OCI-LY1 (cell line): ENCODE results near the gene POPDC3.

Experiments
- CTCF ChIP-seq: fragments of 200-600 bp; sonication (generic), shearing (Covaris generic); IDR thresholded peaks from 2 replicates; pipeline ENCODE4 v1.5.1; 2017; ENCODE audit warnings: mild to moderate bottlenecking, antibody characterized with exemption, low read length, moderate library complexity, mixed read lengths
- EZH2 ChIP-seq: fragments of 200-600 bp; sonication (generic), shearing (Covaris generic); IDR thresholded peaks from 2 replicates; pipeline ENCODE4 v1.8.0; 2017; ENCODE audit warnings: borderline replicate concordance, mixed run types, mild to moderate bottlenecking, antibody characterized with exemption, low read length, moderate library complexity, mixed read lengths

DNA sequence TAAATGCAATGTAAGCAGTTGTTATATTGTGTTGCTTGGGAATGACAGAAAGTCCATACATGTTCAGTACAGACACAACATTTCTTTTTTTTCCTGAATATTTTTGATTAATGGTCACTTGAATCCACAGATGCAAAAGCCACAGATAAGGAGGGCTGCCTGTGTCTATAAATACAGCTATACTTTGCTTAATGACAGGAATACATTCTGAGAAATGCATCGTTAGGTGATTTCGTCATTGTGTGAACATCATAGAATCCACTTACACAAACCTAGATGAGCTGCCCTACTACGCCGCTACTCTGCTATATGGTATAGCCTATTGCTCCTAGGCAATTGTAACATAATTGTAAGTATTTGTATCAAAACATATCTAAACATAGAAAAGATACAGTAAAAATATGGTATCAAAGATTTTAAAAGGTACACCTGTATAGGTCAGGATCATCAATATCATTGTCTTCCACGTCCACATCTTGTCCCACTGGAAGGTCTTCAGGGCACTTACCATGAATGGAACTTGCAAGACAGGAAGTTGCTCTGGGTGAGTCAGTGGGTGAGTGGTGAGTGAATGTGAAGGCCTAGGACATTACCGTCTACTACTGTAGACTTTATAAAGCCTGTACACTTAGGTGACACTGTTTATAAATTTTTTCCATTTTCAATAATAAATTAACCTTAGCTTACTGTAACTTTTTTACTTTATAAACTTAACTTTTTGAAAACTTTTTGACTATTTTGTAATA lies 27.9 kb upstream of the POPDC3 start:
- no peak for TF ChIP-seq EZH2
- TF ChIP-seq CTCF = no peak
